H1 (cell line): Measurements from ENCODE around the gene ASB16. TPM values are rescaled to one million over a fixed set of nuclear protein-coding genes. Genes with fewer than 3 reads are reported as not detected.

Experiments used
- CTCF ChIA-PET: fragments of 300-600 bp; sonication (Branson Sonifier 250); formaldehyde crosslinking; loops from one replicate; lab custom pipeline; 2021; ENCODE audit not compliant: partially characterized antibody; lab: Charles Lee
- POLR2A ChIA-PET: fragments of 300-600 bp; sonication (Branson Sonifier 250); formaldehyde crosslinking; loops from one replicate; lab custom pipeline; 2021; ENCODE audit warnings: inconsistent platforms; ENCODE audit not compliant: partially characterized antibody; lab: Charles Lee
- DNase-seq, 2 experiments: peaks; one replicate each; pipeline versions ENCODE4 v3.0.0 to v3.0.0-alpha.2; 2010 to 2022; ENCODE audit warnings: low spot score in 2 of 2, low read depth in 1 of 2, mixed read lengths in 1 of 2
- FAIRE-seq: peaks from 2 replicates; lab custom pipeline; 2011; peaks lifted over from hg19 to GRCh38; lab: Jason Lieb, UNC
- H2AFZ ChIP-seq: 2 replicates; pipeline ENCODE4 v1.8.1; 2012; ENCODE audit warnings: low read length, inconsistent platforms
- H2AK5ac ChIP-seq: 2 replicates; pipeline ENCODE4 v1.6.1; 2013; ENCODE audit warnings: low read depth, low read length
- H2BK120ac ChIP-seq: replicated peaks from 2 replicates; pipeline ENCODE3; 2013; ENCODE audit warnings: low read depth, low read length, inconsistent platforms
- H2BK12ac ChIP-seq: 2 replicates; pipeline ENCODE4 v1.6.1; 2013; ENCODE audit warnings: low read depth, low read length
- H2BK15ac ChIP-seq: 2 replicates; pipeline ENCODE4 v1.6.1; 2013; ENCODE audit warnings: low read length
- H2BK20ac ChIP-seq: 2 replicates; pipeline ENCODE4 v1.6.1; 2013; ENCODE audit warnings: low read length
- H2BK5ac ChIP-seq: 2 replicates; pipeline ENCODE4 v1.6.1; 2013; ENCODE audit warnings: low read depth, low read length
- H3K14ac ChIP-seq: 2 replicates; pipeline ENCODE4 v1.6.1; 2013; ENCODE audit warnings: inconsistent platforms; ENCODE audit not compliant: insufficient read length
- H3K18ac ChIP-seq: 2 replicates; pipeline ENCODE4 v1.6.1; 2013; ENCODE audit warnings: low read length; ENCODE audit errors: extremely low read depth
- H3K23ac ChIP-seq: 2 replicates; pipeline ENCODE4 v1.6.1; 2013; ENCODE audit warnings: inconsistent platforms; ENCODE audit not compliant: insufficient read length
- H3K23me2 ChIP-seq: 2 replicates; pipeline ENCODE4 v1.6.1; 2013; ENCODE audit warnings: low read depth, low read length
- H3K27ac ChIP-seq: 2 replicates; pipeline ENCODE4 v1.6.1; 2011; ENCODE audit warnings: low read depth, low read length, inconsistent platforms
- H3K27me3 ChIP-seq, 4 experiments: replicated peaks in 1 of 4; 1 replicate in 1 of 4; 2 replicates in 3 of 4; pipeline versions ENCODE4 v1.6.1 to v1.8.1; 2011 to 2013; ENCODE audit warnings: low read length in 3 of 4, mild to moderate bottlenecking in 3 of 4, inconsistent platforms in 2 of 4, mixed read lengths in 2 of 4, moderate library complexity in 1 of 4; ENCODE audit not compliant: control insufficient read depth in 3 of 4, insufficient read depth in 3 of 4; ENCODE audit errors: extremely low read depth in 1 of 4
- H3K36me3 ChIP-seq, 4 experiments: 2 replicates each; pipeline versions ENCODE4 v1.6.1 to v1.8.1; 2011 to 2013; ENCODE audit warnings: mild to moderate bottlenecking in 4 of 4, low read length in 3 of 4, moderate library complexity in 2 of 4, control low read depth in 1 of 4, inconsistent platforms in 1 of 4; ENCODE audit not compliant: insufficient read depth in 4 of 4, control insufficient read depth in 2 of 4
- H3K4ac ChIP-seq: replicated peaks from 2 replicates; pipeline ENCODE3; 2013; ENCODE audit warnings: low read length, low read depth, mixed read lengths, inconsistent platforms; ENCODE audit not compliant: insufficient read length
- H3K4me1 ChIP-seq, 4 experiments: replicated peaks in 1 of 4; 1 replicate in 1 of 4; 2 replicates in 3 of 4; pipeline versions ENCODE4 v1.6.1 to v1.8.1; 2011 to 2013; ENCODE audit warnings: low read length in 3 of 4, inconsistent platforms in 2 of 4, mixed read lengths in 1 of 4; ENCODE audit not compliant: insufficient read depth in 4 of 4, control insufficient read depth in 3 of 4
- H3K4me2 ChIP-seq, 2 experiments: 2 replicates each; pipeline versions ENCODE4 v1.6.1 to v1.8.1; 2011 to 2013; ENCODE audit warnings: low read depth in 2 of 2, low read length in 2 of 2, control low read depth in 1 of 2, inconsistent platforms in 1 of 2, mild to moderate bottlenecking in 1 of 2; ENCODE audit not compliant: insufficient read depth in 1 of 2
- H3K4me3 ChIP-seq, 4 experiments: fragments of 200-600, 300-600 bp in 1 of 4; sonication (generic), shearing (Covaris generic), sonication (Bioruptor Twin) in 1 of 4; 2 replicates each; pipeline versions ENCODE4 v1.5.1 to v1.8.1; 2011 to 2016; ENCODE audit warnings: low read length in 4 of 4, low read depth in 3 of 4, control low read depth in 2 of 4, inconsistent platforms in 2 of 4, mild to moderate bottlenecking in 2 of 4, mixed read lengths in 1 of 4, moderate library complexity in 1 of 4; ENCODE audit not compliant: insufficient read depth in 2 of 4; ENCODE audit errors: extremely low read depth in 1 of 4
- H3K56ac ChIP-seq: replicated peaks from 2 replicates; pipeline ENCODE3; 2013; ENCODE audit warnings: low read depth, mild to moderate bottlenecking, mixed read lengths, low read length, inconsistent platforms; ENCODE audit not compliant: insufficient read length
- H3K79me1 ChIP-seq: 2 replicates; pipeline ENCODE4 v1.6.1; 2013; ENCODE audit warnings: low read depth, low read length, control low read depth
- H3K79me2 ChIP-seq, 2 experiments: 2 replicates each; pipeline versions ENCODE4 v1.6.1 to v1.8.1; 2012 to 2013; ENCODE audit warnings: low read length in 2 of 2, mild to moderate bottlenecking in 2 of 2, inconsistent platforms in 1 of 2; ENCODE audit not compliant: insufficient read depth in 2 of 2, control insufficient read depth in 1 of 2
- H3K9ac ChIP-seq, 4 experiments: replicated peaks in 1 of 4; 1 replicate in 1 of 4; 2 replicates in 3 of 4; pipeline versions ENCODE4 v1.6.1 to v1.8.1; 2011 to 2013; ENCODE audit warnings: low read depth in 3 of 4, low read length in 3 of 4, control low read depth in 2 of 4, mild to moderate bottlenecking in 2 of 4, moderate library complexity in 2 of 4, inconsistent platforms in 1 of 4; ENCODE audit errors: extremely low read depth in 1 of 4
- H3K9me3 ChIP-seq, 2 experiments: 2 replicates each; pipeline versions ENCODE4 v1.6.1 to v1.8.1; 2012 to 2013; ENCODE audit warnings: mild to moderate bottlenecking in 2 of 2, moderate library complexity in 2 of 2, control low read depth in 1 of 2, inconsistent platforms in 1 of 2, low read depth in 1 of 2, low read length in 1 of 2, mixed read lengths in 1 of 2; ENCODE audit not compliant: insufficient read depth in 2 of 2
- H4K20me1 ChIP-seq, 2 experiments: replicated peaks in 1 of 2; 2 replicates each; pipeline versions ENCODE3 to v1.8.1; 2011 to 2013; ENCODE audit warnings: inconsistent platforms in 2 of 2, low read length in 2 of 2, mild to moderate bottlenecking in 1 of 2; ENCODE audit not compliant: insufficient read depth in 2 of 2, control insufficient read depth in 1 of 2
- H4K5ac ChIP-seq: 2 replicates; pipeline ENCODE4 v1.6.1; 2013; ENCODE audit warnings: low read length, low read depth, mixed read lengths, inconsistent platforms; ENCODE audit not compliant: insufficient read length
- H4K8ac ChIP-seq: 2 replicates; pipeline ENCODE4 v1.8.0; 2013; ENCODE audit warnings: mild to moderate bottlenecking, moderate library complexity, low read length, inconsistent platforms; ENCODE audit not compliant: insufficient read depth; ENCODE audit errors: extremely low read depth
- H4K91ac ChIP-seq: replicated peaks from 2 replicates; pipeline ENCODE3; 2013; ENCODE audit warnings: low read length, mixed read lengths, inconsistent platforms; ENCODE audit not compliant: insufficient read length
- CHD1 ChIP-seq: IDR thresholded peaks from 2 replicates; pipeline ENCODE4 v1.6.1; 2012; ENCODE audit warnings: low read depth, low read length, improper control_type of control experiment
- CHD2 ChIP-seq: IDR thresholded peaks from 2 replicates; pipeline ENCODE4 v1.6.1; 2012; ENCODE audit warnings: low read length, improper control_type of control experiment
- WGBS, 2 experiments: shearing (Covaris generic) in 1 of 2; methylation state at CpG; one replicate each; pipeline versions ENCODE4 v1.1.6 to v1.1.7; 2013 to 2015; ENCODE audit warnings: low lambda C conversion rate in 2 of 2, mixed read lengths in 2 of 2, inconsistent platforms in 1 of 2, low coverage in 1 of 2, missing lambda C conversion rate in 1 of 2; ENCODE audit not compliant: insufficient replicate concordance in 2 of 2, insufficient coverage in 1 of 2, insufficient read length in 1 of 2; ENCODE audit errors: extremely low coverage in 1 of 2, missing lambda C conversion rate in 1 of 2; 5-methylcytosine and 5-hydroxymethylcytosine counted together
- polyA plus RNA-seq, 7 experiments: library from polyadenylated mRNA; depleted of rRNA in 3 of 7; stranded (reverse) in 5 of 7; unstranded in 2 of 7; fragments of >200 nt in 5 of 7; fragments of 200-250 nt in 2 of 7; gene quantifications; 1 replicate in 5 of 7; 2 replicates in 1 of 7; 4 replicates in 1 of 7; pipeline versions ENCODE4 v1.2.1 to v1.2.3, GENCODE V29; 2011 to 2013; ENCODE audit warnings: missing spikeins in 2 of 7, mixed read lengths in 2 of 7
- total RNA-seq: library from RNA; stranded (reverse); fragmentation: NEBNext Ultra II Directional; extraction: Animal tissue kit (Norgen Biotek cat#: 25700); gene quantifications from 2 replicates; pipeline ENCODE4 v1.2.1, GENCODE V29; 2021

ASB16 gene
- total and polyA plus RNA-seq, 2 of the 8 experiments (the other 6 are each of a cell fraction or from before 2014, with no cell fraction given): 0.05 TPM; not detected in 1

GRCh38 chr17:44122816-44123355 lies 47.6 kb upstream of the ASB16 start:
- no peaks in the 10 kb centered on the region for H3K36me3 ChIP-seq
- H3K79me1 ChIP-seq: peaks cover 25% of the 10 kb centered on the region
- H3K9me3 ChIP-seq: no peaks in the 10 kb centered on the region
- no peak overlapping the region for H2BK120ac ChIP-seq
- peak overlapping the region; percentile 95 for H4K8ac ChIP-seq
- H3K79me2 ChIP-seq: peaks cover 0 to 52% of the 10 kb centered on the region in 2 experiments; a peak in 2 of 4 replicates
- no peak overlapping the region for H3K14ac ChIP-seq
- POLR2A ChIA-PET: interaction anchor here (0.8 to 3.1 kb wide), 24 partner anchors 8 to 230 kb away, joined by 3 to 24 read pairs (median 4); partner anchors contain the start of genes ASB16, LSM12, RUNDC3A and TMUB2
- TF ChIP-seq CHD2 (no peak), CHD1 (no peak)
- H2BK5ac ChIP-seq: peak overlapping the region; percentile 71; the same call in 1 of the 2 replicates
- peak overlapping the region; percentile 81; the same call in 1 of the 2 replicates for H3K27ac ChIP-seq
- peak overlapping the region; percentile 65 to 99 (median 82) for H3K9ac ChIP-seq
- H2AFZ ChIP-seq: no peak overlapping the region
- no peak overlapping the region for H4K5ac ChIP-seq
- peaks cover 7% of the 10 kb centered on the region; the same call in 1 of the 2 replicates for H3K23me2 ChIP-seq
- CTCF ChIA-PET: interaction anchor here (0.6 to 20.6 kb wide), 12 partner anchors 11 to 213 kb away, joined by 3 to 638 read pairs (median 5); partner anchors contain the start of genes ASB16 and HROB
- peak overlapping the region; percentile 68 to 99 (median 86) for H3K4me3 ChIP-seq
- H3K4me2 ChIP-seq: peak overlapping the region; percentile 81 to 93
- no peak overlapping the region for H2BK20ac ChIP-seq
- no peak overlapping the region for H2BK15ac ChIP-seq
- H3K56ac ChIP-seq: peak overlapping the region; percentile 33
- H3K27me3 ChIP-seq: no peaks in the 10 kb centered on the region
- 5% methylated on average over 19 of the region's 32 CpGs; no CpG with 5 or more reads in 1 of the 2 experiments for WGBS, 2 experiments
- H4K91ac ChIP-seq: no peak overlapping the region
- no peak overlapping the region; the same call in 1 of the 2 replicates for H2AK5ac ChIP-seq
- no peak overlapping the region for H3K23ac ChIP-seq
- H3K4me1 ChIP-seq: peaks cover 17 to 31% (median 19%) of the 10 kb centered on the region in 4 experiments
- no peak for FAIRE-seq
- H2BK12ac ChIP-seq: peak overlapping the region; percentile 27; the same call in 1 of the 2 replicates
- H3K18ac ChIP-seq: no peak overlapping the region
- no peak for DNase-seq
- no peak overlapping the region for H3K4ac ChIP-seq
- H4K20me1 ChIP-seq: peaks cover 3 to 11% of the 10 kb centered on the region in 2 experiments
